Measurements from ENCODE around the gene SCNN1A.

Gene SCNN1A

GRCh38 chr12:6370576-6370935 lies 4.8 kb downstream of the SCNN1A start:
- no peaks in the 10 kb centered on the region for H3K9me2 ChIP-seq (replicated peaks; ENCODE audit: insufficient read depth, low read length)
- no peak overlapping the region for H2AFZ ChIP-seq (ENCODE audit: low read depth, low read length, severe bottlenecking)
- no peaks in the 10 kb centered on the region for H3K36me3 ChIP-seq (ENCODE audit: low read length)
- H3K27ac ChIP-seq (ENCODE audit: low read depth, low read length): no peak overlapping the region
- TF ChIP-seq EZH2phosphoT487 (conservative IDR thresholded peaks at IDR 0.05; ENCODE audit: low read length): no peak
- TF ChIP-seq, protein P1, sequence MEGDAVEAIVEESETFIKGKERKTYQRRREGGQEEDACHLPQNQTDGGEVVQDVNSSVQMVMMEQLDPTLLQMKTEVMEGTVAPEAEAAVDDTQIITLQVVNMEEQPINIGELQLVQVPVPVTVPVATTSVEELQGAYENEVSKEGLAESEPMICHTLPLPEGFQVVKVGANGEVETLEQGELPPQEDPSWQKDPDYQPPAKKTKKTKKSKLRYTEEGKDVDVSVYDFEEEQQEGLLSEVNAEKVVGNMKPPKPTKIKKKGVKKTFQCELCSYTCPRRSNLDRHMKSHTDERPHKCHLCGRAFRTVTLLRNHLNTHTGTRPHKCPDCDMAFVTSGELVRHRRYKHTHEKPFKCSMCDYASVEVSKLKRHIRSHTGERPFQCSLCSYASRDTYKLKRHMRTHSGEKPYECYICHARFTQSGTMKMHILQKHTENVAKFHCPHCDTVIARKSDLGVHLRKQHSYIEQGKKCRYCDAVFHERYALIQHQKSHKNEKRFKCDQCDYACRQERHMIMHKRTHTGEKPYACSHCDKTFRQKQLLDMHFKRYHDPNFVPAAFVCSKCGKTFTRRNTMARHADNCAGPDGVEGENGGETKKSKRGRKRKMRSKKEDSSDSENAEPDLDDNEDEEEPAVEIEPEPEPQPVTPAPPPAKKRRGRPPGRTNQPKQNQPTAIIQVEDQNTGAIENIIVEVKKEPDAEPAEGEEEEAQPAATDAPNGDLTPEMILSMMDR (IDR thresholded peaks at IDR 0.05; ENCODE audit: insufficient read depth, low read length, poor library complexity, severe bottlenecking): no peak
- H3K27me3 ChIP-seq (ENCODE audit: low read length): no peaks in the 10 kb centered on the region
- no peaks in the 10 kb centered on the region for H3F3A ChIP-seq (ENCODE audit: insufficient read depth)
- H3K79me2 ChIP-seq (ENCODE audit: insufficient read depth, low read length): no peaks in the 10 kb centered on the region
- no peak overlapping the region for H3K4me2 ChIP-seq (ENCODE audit: low read depth, low read length, poor library complexity, severe bottlenecking)
- no peak overlapping the region for H3K4me3 ChIP-seq (ENCODE audit: insufficient read depth, low read length, poor library complexity, severe bottlenecking)
- H3K9ac ChIP-seq (ENCODE audit: low read length): no peak overlapping the region
- no peaks in the 10 kb centered on the region for H4K20me1 ChIP-seq (ENCODE audit: low read depth, low read length)
- no peaks in the 10 kb centered on the region for H3K9me3 ChIP-seq (ENCODE audit: insufficient read depth, low read length)

DNA sequence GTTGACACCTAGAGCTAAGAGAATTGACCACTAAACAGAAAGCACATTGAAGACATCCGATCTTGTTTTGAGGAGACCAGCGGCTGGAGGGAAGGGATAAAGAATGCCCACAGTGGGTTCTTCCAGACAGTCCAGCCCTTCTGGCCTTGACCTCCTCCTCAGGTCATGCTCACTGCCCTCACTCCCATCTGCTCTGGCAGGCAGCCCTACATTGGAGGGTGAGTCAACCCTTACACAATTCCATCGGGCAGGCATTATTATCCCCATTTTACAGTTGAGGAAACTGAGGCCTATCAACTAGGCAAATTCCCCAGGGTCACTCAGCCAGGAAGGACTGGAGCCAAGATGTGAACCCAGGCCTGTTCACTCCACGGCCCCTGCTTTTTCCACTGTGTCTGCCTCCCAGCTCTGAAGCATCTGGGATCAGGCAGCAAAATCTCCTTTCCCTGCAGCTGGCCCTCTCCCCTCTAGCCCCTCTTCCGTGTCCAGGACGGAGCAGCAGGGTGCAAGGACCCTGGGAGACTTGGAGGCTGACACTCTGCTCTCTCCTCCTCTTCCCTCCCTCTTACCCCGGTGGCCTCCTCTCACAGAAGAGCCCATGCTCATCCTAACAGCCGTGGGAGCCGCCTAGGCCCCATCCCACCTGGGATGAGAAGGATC lies 5.3 kb downstream of the SCNN1A start:
- Histone ChIP-seq H3K4me2 (ENCODE audit: low read depth, low read length, poor library complexity, severe bottlenecking) (no peak overlapping the region), H3K4me3 (ENCODE audit: insufficient read depth, low read length, poor library complexity, severe bottlenecking) (no peak overlapping the region), H3K9me2 (replicated peaks; ENCODE audit: insufficient read depth, low read length) (no peaks in the 10 kb centered on the region), H3K27ac (ENCODE audit: low read depth, low read length) (no peak overlapping the region), H3K9me3 (ENCODE audit: insufficient read depth, low read length) (no peaks in the 10 kb centered on the region), H3K27me3 (ENCODE audit: low read length) (no peaks in the 10 kb centered on the region), H2AFZ (ENCODE audit: low read depth, low read length, severe bottlenecking) (no peak overlapping the region), H4K20me1 (ENCODE audit: low read depth, low read length) (no peaks in the 10 kb centered on the region), H3K36me3 (ENCODE audit: low read length) (no peaks in the 10 kb centered on the region), H3F3A (ENCODE audit: insufficient read depth) (no peaks in the 10 kb centered on the region), H3K79me2 (ENCODE audit: insufficient read depth, low read length) (no peaks in the 10 kb centered on the region), H3K9ac (ENCODE audit: low read length) (no peak overlapping the region)
- TF ChIP-seq, protein P1 (IDR thresholded peaks at IDR 0.05; ENCODE audit: insufficient read depth, low read length, poor library complexity, severe bottlenecking): no peak

DNA sequence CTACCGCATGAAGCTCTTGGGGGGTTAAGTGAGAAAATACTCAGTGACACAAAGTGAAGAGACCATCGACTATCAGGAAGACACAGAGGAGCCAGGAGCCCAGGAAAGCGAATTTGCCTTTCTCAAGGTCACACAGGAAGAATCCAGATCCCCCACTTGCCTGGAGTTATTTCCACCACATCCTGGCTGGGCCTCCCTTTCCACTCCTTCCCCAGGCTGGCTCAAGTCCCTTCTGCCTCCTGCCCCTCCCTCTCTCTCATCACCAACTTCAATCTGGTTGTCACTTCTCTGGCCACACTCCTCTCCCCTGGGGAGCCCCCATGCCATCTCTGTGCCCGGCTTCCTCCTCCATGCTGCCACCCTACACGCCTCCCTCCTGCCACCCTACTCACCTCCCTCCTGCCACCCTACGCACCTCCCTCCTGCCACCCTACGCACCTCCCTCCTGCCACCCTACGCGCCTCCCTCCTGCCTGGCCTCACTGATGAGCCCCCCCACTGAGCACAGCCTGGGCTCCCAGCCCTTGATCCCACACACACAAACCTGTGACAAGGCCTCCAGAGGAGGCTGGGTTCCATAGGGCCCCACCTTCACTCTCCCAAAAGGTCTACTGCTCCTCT lies 6.3 kb downstream of the SCNN1A start:
- Histone ChIP-seq H3K4me2 (ENCODE audit: low read depth, low read length, poor library complexity, severe bottlenecking) (no peak overlapping the region), H4K20me1 (ENCODE audit: low read depth, low read length) (no peaks in the 10 kb centered on the region), H3K9ac (ENCODE audit: low read length) (no peak overlapping the region), H3K27me3 (ENCODE audit: low read length) (no peaks in the 10 kb centered on the region), H3K4me3 (ENCODE audit: insufficient read depth, low read length, poor library complexity, severe bottlenecking) (no peak overlapping the region), H3K9me2 (replicated peaks; ENCODE audit: insufficient read depth, low read length) (no peaks in the 10 kb centered on the region), H3K79me2 (ENCODE audit: insufficient read depth, low read length) (no peaks in the 10 kb centered on the region), H3K9me3 (ENCODE audit: insufficient read depth, low read length) (no peaks in the 10 kb centered on the region), H2AFZ (ENCODE audit: low read depth, low read length, severe bottlenecking) (no peak overlapping the region), H3K27ac (ENCODE audit: low read depth, low read length) (no peak overlapping the region), H3F3A (ENCODE audit: insufficient read depth) (no peaks in the 10 kb centered on the region), H3K36me3 (ENCODE audit: low read length) (no peaks in the 10 kb centered on the region)
- TF ChIP-seq, protein P1 (IDR thresholded peaks at IDR 0.05; ENCODE audit: insufficient read depth, low read length, poor library complexity, severe bottlenecking): no peak
- TF ChIP-seq EZH2phosphoT487 (conservative IDR thresholded peaks at IDR 0.05; ENCODE audit: low read length): no peak
